ENCODE results near the gene OSBPL7. TPM values are rescaled to one million over a fixed set of nuclear protein-coding genes. Genes with fewer than 3 reads are reported as not detected.

The OSBPL7 gene
- total and polyA plus RNA-seq, 2 donors (not counting 3 experiments of a cell fraction or from before 2014, with no cell fraction given), result 16.2 to 29.1 TPM

DNA sequence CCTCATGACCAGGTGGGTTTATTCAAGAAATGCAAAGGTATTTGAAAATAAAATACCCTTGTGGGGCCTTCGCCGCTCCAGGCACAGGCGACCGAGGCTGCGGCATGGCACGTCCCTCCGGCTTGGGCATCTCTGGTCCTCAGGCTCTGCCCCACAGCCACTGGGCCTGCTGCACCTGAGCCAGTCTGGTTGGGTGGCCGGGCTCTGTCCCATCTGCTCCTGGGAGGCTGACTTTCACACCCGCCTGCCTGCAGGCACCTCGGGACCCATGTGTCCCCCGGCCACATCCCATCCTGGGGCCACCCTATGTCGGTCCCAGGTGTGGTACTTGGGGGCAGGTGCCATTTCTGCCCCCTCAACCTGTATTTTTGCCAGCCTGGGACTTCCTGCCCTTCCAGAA lies 20.9 kb downstream of the OSBPL7 start:
- BruUV-seq (replicated peaks), result no TSS peak
- POLR2A ChIA-PET, result no interaction called here

More for the DNA sequence above, 20.9 kb downstream of the OSBPL7 start:
- no peak for TF ChIP-seq GATA2 (IDR thresholded peaks at IDR 0.05; ENCODE audit: insufficient read depth, insufficient read length, low read depth, low read length)
- no peak for TF ChIP-seq POLR2AphosphoS5 (IDR thresholded peaks at IDR 0.05; ENCODE audit: insufficient read depth, low read depth, low read length)
- TF ChIP-seq, protein P1, sequence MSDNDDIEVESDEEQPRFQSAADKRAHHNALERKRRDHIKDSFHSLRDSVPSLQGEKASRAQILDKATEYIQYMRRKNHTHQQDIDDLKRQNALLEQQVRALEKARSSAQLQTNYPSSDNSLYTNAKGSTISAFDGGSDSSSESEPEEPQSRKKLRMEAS (IDR thresholded peaks at IDR 0.05; ENCODE audit: insufficient read depth, insufficient read length), result no peak
- TF ChIP-seq EZH2 (IDR thresholded peaks at IDR 0.05; ENCODE audit: borderline replicate concordance, low read depth, low read length, severe bottlenecking), result no peak
- TF ChIP-seq FOS (IDR thresholded peaks at IDR 0.05; ENCODE audit: borderline replicate concordance, insufficient read depth, low read length), result no peak
- TF ChIP-seq JUN (IDR thresholded peaks at IDR 0.05; ENCODE audit: borderline replicate concordance, insufficient read depth, insufficient read length, low read depth), result no peak
- no peak for TF ChIP-seq POLR2A (IDR thresholded peaks at IDR 0.05; ENCODE audit: low read depth, low read length)
- TF ChIP-seq MYC (IDR thresholded peaks at IDR 0.05; ENCODE audit: low read depth, low read length), result no peak
- TF ChIP-seq, protein P2, sequence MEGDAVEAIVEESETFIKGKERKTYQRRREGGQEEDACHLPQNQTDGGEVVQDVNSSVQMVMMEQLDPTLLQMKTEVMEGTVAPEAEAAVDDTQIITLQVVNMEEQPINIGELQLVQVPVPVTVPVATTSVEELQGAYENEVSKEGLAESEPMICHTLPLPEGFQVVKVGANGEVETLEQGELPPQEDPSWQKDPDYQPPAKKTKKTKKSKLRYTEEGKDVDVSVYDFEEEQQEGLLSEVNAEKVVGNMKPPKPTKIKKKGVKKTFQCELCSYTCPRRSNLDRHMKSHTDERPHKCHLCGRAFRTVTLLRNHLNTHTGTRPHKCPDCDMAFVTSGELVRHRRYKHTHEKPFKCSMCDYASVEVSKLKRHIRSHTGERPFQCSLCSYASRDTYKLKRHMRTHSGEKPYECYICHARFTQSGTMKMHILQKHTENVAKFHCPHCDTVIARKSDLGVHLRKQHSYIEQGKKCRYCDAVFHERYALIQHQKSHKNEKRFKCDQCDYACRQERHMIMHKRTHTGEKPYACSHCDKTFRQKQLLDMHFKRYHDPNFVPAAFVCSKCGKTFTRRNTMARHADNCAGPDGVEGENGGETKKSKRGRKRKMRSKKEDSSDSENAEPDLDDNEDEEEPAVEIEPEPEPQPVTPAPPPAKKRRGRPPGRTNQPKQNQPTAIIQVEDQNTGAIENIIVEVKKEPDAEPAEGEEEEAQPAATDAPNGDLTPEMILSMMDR (IDR thresholded peaks at IDR 0.05; ENCODE audit: extremely low read depth in 1 of 2, insufficient read depth in 1 of 2, low read depth in 1 of 2, low read length in 2 of 2), result no peak
- Histone ChIP-seq H3K9ac (replicated peaks; ENCODE audit: extremely low read depth, insufficient read depth, low read length) (no peak overlapping the region), H2AFZ (ENCODE audit: low read depth, low read length) (no peak overlapping the region), H3K27me3 (ENCODE audit: control insufficient read depth in 2 of 2, insufficient read depth in 2 of 2, low read length in 2 of 2) (peaks cover 0 to 2% of the 10 kb centered on the region in 2 experiments), H3K4me1 (ENCODE audit: control insufficient read depth, extremely low read depth, insufficient read depth, low read length) (no peaks in the 10 kb centered on the region), H3K4me3 (replicated peaks in 1 of 3; ENCODE audit: insufficient read depth in 1 of 3, low read depth in 1 of 3, low read length in 3 of 3) (no peak overlapping the region), H3K36me3 (ENCODE audit: control insufficient read depth in 2 of 2, extremely low read depth in 1 of 2, insufficient read depth in 2 of 2, low read length in 2 of 2) (no peaks in the 10 kb centered on the region), H3K79me2 (ENCODE audit: control insufficient read depth, insufficient read depth, low read length) (no peaks in the 10 kb centered on the region), H3K4me2 (ENCODE audit: insufficient read depth, low read length) (no peak overlapping the region), H3K9me3 (replicated peaks; ENCODE audit: control insufficient read depth, insufficient read depth, low read length) (no peaks in the 10 kb centered on the region), H4K20me1 (replicated peaks; ENCODE audit: control insufficient read depth, extremely low read depth, insufficient read depth, low read length) (no peaks in the 10 kb centered on the region), H3K9me1 (replicated peaks; ENCODE audit: control insufficient read depth, extremely low read depth, insufficient read depth, low read length) (no peaks in the 10 kb centered on the region), H3K27ac (ENCODE audit: insufficient read depth, low read depth, low read length) (no peak overlapping the region)
- CTCF ChIA-PET, result interaction anchor here (0.7 to 1.3 kb wide), 4 partner anchors 9 to 103 kb away, joined by 3 to 5 read pairs (median 5); no protein-coding TSS in a partner anchor
- intact Hi-C loops (cut with micrococcal nuclease), result loop anchor here (5.0 kb wide), 1 partner anchor 138 kb away; no protein-coding TSS in a partner anchor
- FAIRE-seq, result no peak
- DNase-seq (ENCODE audit: low read depth, low spot score), result no peak
- dilution Hi-C loops (cut with MboI; ENCODE audit: extremely low pct_ligation_motif_present, low sequenced_read_pairs), result no loop called here
